DMS114 treated with DMSO at 0.1 percent for 48 hours (cell line): Measurements from ENCODE around the gene OTUD7B.

Experiments
- DNase-seq: peaks from one replicate; lab custom pipeline; 2025; ENCODE audit not compliant: unreplicated experiment; lab: John Stamatoyannopoulos, UW

OTUD7B gene

DNA sequence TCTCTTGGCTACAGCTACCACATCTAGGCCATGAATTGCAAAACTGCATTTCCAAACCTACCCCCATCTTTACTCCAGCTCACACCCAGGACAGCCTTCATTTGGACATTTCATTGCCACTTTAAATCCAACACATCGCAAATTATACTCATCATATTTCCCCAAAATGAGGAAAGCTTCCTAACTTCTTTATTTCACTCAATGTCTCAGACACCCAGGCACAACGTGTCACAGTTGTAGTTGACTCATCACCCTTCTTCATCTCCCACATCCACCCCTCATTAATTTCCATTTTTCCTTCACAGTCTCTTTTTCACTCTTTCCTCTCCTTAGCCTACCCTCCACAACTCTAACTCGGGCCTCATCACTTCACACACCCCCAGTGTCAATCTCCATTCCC lies 6.7 kb downstream of the OTUD7B start:
- DNase-seq = no peak

DNA sequence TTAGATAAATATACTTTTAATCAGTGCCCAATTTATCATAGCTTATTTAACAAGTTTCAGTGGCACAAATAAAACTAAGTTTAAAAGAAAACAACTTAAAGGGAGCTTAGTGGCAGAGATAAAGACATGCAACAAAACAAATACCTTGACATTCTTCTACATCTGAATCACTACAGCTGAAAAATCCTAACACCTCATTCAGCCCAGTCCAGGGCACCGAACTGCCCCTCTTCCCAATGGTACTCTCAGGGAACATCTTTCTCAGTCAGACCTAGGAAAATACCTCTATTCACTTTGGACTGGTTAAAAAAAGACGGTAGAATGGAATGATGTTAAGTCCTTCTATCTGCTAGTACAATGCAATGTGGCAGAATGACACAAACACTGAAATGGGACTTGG lies 8.3 kb downstream of the OTUD7B start:
- no peak for DNase-seq

DNA sequence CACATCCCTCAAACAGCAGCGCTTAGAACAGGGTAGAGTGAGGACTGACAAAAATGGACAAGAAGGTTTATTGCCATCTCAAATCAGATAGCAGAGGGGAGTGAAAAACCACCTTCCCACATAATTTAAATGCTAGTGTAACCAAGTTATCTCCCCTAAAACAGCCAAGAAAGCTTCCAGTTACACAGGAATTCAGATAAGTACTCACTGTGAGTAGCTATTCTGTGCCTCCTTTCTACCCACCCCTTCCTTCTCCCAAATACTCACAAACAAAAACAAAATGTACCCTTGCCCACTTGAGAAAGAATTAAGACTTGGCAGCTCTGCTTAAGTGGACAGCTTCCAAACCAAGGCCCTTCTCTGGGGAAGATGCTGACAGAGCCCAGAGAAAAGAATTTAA lies 9.1 kb downstream of the OTUD7B start:
- no peak for DNase-seq

DNA sequence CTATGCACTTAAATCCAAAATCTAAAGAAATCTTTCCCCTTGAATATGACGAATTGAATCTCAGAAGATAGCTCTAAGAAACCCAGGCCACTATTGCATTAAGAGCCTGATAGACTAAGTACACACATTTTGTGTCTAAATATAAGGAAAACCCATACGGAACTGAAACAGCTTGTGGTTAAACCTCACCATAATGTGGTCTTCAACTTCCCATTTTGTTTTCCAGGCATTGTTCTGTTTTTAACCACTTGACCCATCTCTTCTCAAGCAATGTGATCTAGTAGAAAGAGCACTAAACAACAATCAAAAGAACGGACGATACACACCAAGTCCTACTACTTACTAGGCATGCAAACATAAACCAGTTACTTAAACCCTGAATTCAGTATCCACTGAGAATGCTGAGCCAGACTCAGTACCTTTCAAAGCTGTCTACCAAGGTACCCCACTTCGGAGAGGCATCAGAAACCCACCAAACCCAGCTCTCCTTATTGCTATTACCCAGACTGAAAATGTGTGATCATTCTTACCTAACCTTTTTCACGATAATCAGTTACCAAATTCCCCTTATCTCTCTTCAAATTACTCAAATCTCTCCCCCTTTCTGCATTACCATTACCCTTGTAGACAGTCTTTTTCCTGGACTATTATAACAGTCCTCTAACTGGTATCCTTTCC lies 12.8 kb downstream of the OTUD7B start:
- DNase-seq = no peak

DNA sequence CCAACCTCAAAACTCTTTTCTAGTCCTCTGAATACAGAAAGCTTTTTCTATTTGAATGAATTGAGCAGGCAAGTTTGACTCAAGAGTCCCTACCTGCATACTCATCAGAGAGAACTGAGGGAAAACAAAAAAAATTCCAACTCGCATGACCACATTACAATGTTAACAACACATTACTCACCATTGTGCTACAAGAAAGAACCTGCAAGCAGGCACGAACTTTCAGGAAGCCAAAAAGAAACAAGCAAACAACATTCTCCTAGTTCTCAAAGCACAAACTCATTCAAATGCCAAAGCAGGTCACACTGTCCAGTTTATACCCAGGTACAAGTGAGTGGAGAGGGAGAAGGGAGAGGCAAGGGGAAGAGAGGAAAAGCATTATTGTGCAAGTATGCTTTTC lies 14.6 kb downstream of the OTUD7B start:
- no peak for DNase-seq

DNA sequence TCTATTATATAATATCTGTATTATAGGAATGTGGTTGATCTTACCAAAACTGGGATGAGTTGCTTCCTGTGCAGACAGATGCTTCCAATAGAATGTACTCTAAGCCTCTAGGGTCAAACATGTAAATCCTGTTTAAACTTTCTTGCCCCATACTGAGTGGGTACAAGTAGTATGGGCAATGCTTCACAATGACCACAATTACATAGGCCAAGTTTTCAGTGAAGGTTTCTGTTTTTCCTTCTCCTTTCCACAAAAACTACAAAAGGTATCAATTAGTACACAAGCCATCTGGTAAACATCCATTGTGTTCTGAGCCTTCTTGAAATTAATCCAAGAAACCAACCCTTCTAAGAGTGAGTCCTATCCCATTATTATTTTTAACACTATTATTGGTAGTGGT lies 16.8 kb downstream of the OTUD7B start:
- DNase-seq = no peak

DNA sequence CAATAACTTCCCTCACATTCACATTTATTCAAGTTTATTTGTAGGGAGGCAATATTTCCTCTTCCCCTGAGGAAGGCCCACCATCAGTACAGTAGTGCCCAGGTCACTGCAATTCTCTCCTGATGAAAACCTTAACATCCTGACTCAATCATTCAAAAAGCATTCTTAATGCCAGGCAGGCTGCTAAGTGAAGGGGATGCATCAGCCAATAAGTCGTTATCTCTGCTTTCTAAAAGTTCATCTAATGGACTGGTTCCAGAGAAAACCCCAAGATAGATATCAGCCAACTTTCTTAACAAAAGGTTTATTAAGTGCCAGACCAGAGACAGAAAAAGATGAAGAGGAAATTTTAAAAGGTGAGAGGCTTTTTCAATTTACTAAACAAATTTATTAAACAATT lies 17.3 kb downstream of the OTUD7B start:
- no peak for DNase-seq

DNA sequence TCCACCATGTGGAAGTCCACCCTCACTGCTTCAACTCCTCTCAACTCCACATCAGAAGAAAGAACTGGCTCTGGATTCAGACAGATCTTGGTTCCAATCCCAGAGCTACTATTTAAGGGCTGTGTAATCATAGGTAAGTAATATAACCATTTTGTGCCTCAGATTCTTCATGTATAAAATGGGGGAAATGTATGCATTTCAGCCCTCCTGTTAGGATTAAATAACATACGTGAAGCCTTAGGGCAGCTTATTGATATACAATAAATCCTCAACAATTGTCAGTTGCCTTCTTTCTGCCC lies 23.3 kb downstream of the OTUD7B start:
- DNase-seq = no peak

DNA sequence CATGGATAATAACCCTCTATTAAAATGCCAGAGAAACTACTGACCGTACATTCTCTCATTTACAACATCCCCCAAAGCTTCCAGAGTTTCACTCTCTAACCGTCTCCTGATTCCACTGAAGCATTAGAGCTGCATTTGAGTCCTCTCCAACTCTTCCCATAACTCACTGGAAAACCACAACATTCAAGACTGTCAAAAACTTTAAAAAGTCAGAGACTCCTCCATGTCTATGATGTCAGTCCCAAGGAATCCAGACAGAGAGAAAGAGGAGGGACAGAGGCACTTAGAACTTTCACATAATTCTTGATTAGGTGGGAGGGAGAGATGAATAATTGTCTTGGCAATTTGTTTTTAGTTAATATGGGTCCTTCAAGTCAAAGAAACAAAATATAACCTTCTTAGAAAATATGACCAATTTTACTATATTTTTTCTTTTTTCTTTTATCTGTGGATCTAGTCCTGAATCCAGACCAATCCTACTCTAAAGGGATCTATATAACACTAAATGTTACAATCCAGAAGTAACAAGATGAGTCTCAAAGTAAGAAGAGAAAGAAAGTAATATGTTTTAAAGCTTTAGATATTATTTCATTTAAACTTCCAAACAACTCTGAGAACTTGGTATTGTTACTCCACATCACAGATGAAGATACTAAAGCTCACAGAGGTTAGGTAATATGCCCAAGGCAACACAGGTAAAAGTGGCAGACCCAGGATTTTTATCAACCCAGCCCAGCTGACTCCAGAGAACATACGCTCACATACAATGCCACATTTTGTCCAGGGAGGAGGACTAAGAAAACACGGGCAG lies 23.8 kb downstream of the OTUD7B start:
- DNase-seq = no peak

DNA sequence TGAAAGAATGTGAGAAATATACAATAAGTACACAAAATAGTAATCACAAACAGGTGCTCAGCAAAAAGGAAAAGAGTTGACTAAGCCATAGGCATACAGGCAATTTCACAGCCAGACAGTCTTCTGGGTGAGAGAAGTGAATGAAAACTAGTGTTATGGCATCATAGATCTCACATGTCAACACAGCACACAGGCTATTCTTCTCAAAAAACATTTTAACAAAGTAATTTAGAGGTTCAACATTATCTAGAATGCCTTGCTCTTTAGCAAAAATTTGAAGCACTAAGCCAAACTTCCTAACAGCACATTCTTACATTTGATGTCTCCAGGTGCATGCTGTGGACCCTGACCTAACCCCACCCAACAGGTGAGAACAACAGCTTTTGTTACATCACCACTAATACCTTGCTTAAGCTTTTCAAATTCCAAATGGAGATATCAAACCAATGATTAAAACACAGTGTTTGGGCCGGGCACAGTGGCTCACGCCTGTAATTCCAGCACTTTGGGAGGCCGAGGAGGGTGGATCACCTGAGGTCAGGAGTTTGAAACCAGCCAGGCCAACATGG lies 30.5 kb downstream of the OTUD7B start:
- no peak for DNase-seq

DNA sequence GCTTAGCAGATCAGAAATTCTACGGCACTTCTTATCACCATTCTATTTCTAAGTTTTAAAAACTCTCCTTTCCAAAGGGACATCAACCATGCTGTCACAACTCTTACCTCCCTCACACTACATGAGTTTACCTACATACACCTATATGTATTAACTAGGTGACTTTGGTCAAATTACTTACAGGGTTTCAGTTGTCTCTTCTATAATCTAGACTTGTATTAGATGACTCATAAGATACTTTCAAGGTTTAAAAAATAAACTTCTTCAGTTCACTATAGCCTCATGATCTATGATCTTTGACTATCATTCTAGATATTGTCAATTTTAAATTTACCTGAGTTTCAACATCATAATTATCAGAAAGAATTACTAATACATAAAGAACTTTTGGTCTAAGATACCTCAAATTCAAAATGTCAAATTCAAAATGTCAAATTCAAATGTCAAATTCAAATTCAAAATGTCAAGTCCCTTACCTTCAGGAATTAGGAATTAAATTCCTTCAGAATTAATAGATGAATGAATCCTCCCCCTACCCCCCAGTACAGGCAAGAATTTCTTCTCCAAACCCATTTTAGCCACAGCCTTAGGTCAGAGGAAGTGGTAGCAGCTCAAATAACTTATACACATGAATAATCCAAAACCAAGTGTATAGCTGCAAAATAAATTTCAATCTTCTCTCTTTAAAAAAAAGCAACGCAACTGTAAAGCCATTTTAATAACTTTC lies 31.1 kb downstream of the OTUD7B start:
- DNase-seq = no peak

DNA sequence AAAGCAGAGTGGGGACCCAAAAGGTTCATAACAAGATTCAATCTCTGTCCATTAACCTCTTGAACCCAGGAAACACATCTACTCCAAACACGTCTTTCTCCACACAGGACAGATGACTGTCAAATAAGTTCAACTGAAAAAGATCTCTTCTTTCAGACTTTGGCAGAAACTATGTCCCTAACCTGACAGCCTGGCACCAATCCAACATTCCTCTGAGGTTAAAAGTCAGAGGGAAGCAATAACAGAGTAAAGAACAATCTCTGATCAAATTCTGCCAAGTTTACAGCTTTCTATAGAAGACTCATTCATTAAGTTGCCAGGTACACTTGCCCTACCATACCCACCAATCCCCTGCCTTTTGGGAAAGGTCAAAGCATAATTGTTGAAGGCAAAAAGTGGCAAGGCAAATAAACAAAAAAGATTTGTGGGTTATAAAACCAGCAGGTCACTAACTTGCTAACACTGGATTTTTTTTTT lies 31.9 kb downstream of the OTUD7B start:
- no peak for DNase-seq

DNA sequence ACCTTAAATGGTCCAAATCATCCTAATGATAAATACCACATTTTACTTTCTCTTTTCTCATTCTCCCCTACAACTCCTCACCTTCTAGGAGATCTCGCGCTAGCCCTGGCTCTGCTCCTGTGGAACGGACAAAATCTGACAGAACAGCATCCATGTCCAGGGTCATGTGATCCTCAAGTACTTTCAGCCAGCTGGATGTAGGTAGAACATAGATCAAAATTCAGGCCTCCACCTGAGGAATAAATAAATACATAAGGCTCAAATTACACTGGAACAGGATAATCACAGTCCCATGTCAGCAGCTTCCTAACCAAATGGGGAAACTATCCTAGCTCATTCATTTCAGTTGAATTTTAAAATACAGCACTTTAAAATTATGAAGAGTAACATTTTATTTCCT lies 33.2 kb downstream of the OTUD7B start:
- no peak for DNase-seq

DNA sequence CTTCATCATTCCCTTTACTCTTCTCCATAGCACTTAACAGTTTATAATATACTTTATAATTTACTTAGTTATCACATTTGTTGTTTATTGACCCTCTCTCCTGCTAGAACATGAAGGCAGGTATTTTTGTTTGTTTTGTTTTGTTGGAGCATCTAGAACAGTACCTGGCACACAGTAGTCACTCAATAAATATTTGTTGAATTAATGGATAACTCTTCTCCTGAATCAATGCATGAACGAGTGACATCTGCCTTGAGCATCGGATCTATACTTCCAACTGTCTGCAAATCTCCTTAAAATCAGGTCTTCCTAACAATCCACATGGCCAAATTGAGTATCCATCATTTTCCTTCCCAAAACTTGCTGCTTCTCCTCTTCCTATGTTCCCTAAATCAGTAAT lies 38.0 kb downstream of the OTUD7B start:
- no peak for DNase-seq

DNA sequence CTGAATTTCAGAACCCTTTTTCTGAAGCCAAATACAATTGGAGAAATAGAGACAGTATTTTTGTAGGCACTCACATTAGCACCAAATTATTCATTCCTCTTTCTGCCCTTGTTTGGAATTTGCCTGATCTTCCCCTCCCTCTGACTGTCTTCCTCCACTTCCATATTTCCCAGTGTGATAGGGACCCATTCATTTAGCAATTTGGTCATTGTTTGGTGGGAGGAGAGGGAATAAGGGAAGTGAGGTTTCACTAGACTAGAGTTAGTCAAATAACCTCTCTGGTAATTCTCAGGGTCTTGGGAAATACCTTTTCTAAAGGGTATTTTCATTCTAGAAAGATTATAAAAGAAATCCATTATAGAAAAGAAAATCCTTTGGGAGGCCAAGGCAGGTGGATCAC lies 42.9 kb downstream of the OTUD7B start:
- no peak for DNase-seq

DNA sequence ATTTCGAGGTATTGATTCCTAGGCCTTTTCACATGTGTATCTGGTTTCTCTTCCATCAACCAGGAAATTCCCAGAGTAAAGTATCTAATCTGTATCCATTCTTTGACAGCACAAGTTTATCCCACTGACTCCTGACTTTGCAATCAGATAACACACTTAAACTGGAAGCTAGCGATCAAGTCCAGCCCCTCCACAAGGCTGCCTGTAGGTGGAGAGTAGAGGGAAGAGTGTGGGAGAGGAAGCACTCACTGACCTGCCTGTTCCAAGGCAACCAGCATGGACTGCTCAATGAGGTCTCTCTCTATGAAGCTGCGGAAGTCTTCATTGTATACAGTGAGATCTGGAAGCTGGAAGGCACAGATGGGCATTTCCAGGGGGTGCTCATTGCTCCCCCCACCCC lies 43.5 kb downstream of the OTUD7B start:
- DNase-seq = no peak

DNA sequence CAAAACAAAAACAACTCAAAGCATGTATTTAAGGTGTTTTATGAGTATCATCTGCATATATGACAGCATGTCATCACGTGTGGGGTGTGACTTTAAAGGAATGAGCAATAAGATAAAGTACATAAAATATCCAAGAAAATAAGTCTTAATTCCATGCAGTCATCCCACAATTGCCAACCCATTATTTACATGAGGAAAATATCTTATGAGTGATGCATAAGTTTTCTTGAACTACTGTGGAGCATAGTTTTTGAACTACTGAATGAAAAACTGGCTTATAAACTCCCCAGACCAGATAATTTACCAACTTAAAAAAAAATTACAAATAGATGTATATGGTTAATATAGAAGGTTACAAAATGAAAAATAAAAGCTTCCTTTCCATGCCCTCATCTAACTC lies 44.1 kb downstream of the OTUD7B start:
- no peak for DNase-seq

DNA sequence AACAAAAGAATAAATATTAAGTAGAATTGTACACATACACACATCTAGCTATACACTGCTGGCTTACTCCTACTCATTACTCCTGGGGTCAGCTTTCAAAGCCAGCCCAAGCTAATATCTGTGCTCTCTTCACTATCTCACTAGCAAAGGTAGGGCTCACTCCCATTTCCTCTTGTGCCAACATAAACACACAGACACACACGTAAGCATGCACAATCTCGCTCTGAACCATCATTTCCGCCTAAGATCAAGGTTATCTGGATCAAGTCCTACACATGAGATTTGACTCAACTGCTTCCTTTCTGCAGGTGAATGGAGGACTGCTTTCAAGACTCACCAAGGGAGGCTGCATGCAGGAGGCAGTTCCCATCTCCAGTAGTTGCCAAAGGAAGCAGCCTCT lies 45.1 kb downstream of the OTUD7B start:
- no peak for DNase-seq

DNA sequence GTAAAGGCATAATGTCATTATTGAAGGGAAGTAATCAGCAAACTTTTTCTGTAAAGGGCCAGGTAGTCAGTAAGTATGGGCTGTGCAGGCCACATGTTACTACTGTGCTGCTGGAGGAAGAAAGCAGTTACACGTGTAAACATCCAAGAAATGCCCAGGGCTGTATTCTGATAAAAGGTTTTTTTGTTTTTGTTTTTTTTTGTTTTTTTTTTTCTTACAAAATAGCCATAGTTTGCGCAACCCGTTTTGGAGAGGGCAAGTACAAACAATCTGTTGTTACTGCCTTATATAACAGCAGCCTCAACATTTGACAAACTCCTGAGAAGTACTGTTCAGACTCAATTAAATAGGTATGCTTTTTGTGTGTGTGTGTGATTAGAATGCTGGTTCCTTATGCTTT lies 47.2 kb downstream of the OTUD7B start:
- DNase-seq = no peak

DNA sequence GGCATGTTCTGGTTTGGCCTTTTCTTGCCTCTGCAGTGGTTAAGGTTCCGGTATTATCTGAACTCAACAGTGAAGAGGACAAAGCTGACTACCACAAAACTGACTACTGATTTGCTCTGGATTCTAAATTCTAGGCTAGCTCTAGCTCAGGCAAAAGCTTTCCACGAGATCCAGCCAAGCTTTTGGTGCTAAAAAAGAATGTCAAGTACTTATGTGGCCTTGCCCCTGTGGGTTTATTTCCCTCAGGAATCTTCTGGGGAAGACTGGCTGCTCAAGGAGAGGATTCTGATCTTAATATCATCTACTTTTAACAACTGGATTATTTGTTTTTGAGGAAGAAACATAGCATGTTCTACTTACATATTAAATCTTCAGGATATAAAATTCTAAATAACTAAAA lies 47.8 kb downstream of the OTUD7B start:
- DNase-seq = no peak

DNA sequence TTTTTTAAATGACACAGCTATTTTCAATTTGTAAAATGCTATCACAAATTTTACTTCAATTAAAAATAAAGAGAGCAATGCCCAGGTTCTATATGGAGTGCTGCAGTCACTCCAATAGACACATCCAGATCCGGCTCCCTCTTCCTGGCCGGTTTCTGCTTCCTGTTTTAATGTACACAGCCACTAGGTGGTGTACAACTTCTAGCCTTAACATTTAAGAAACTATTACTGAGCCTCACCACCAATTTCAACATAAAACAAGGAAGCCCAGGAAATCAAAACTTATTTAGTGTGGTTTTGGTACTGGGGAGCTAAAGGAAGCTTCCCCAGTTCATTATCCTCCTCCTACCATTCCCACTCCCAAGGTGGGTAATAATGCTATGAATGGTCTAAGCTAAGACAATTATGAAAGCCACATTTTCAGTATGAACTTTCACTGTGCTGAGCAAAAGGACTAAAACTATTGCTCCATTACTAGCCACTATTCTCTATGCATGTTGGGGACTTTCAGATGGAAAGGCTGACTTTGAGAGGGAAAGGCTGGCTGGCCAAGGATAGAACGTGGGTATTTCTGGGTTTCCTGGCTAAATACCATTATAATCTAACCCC lies 48.4 kb downstream of the OTUD7B start:
- DNase-seq = peak; percentile 86
